Breast epithelium (tissue), 3 donors: Measurements from ENCODE around the gene SYT2.

Source experiments
- CTCF ChIP-seq, 3 donors: fragments of 450-650 bp; IDR thresholded peaks; one replicate each; pipeline ENCODE4 v1.5.1; 2016 to 2017; ENCODE audit warnings: antibody characterized with exemption in 3 of 3, mild to moderate bottlenecking in 3 of 3, moderate library complexity in 3 of 3
- POLR2A ChIP-seq: fragments of 450-650 bp; IDR thresholded peaks from one replicate; pipeline ENCODE4 v1.6.1; 2016; ENCODE audit warnings: antibody characterized with exemption, mild to moderate bottlenecking, moderate library complexity
- POLR2AphosphoS5 ChIP-seq, 3 donors: sonication (generic); formaldehyde crosslinking; IDR thresholded peaks; one replicate each; pipeline ENCODE4 v1.6.1; 2017; ENCODE audit warnings: antibody characterized with exemption in 3 of 3

- no peak for TF ChIP-seq CTCF (IDR thresholded peaks at IDR 0.05)
- no peak for TF ChIP-seq POLR2AphosphoS5 (IDR thresholded peaks at IDR 0.05)
- no peak for TF ChIP-seq POLR2A
Observed at GRCh38 chr1:202643397-202644218, 66.6 kb downstream of the SYT2 start.
